ENCODE measurements around the gene CYP1A1.

DNA sequence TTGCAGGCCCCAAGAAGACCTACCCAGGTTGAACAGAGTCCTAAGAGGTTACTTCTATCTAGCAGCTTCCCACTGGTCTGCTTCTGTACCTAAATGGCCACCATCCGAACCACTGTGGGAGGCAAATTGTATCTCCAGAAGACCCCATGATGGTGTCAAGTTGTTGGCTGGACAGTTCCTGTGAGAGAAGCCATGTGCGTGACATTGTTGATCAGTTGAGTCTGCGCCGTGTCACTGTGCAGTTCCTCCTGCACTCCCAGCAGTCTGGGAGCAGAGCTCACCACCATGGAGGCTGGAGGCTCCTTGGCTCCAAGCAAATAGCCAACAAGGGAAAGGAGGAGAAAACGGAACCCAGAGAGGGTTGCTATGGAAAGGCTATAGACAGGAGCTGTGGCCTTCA, 7.5 kb upstream of the CYP1A1 start:
- TF ChIP-seq ZBTB34 (CRISPR knock-in tag; IDR thresholded peaks at IDR 0.05) (no peak), DPF2 (CRISPR knock-in tag; IDR thresholded peaks at IDR 0.05; ENCODE audit: borderline replicate concordance, low read depth) (no peak), ZNF460 (CRISPR knock-in tag; IDR thresholded peaks at IDR 0.05; ENCODE audit: borderline replicate concordance) (no peak), SRSF1 (optimal IDR thresholded peaks at IDR 0.05; ENCODE audit: low read depth, low read length) (no peak), ZNF274 (CRISPR knock-in tag; IDR thresholded peaks at IDR 0.05) (no peak), CREM (IDR thresholded peaks at IDR 0.05) (no peak), CREM (CRISPR knock-in tag; IDR thresholded peaks at IDR 0.05) (no peak)
